Tibial nerve (tissue), 4 donors: ENCODE data around the gene SLC9A1.

Experiments
- EP300 ChIP-seq, 2 donors: sonication (generic); formaldehyde crosslinking; IDR thresholded peaks; one replicate each; pipeline ENCODE4 v1.6.1; 2017; ENCODE audit warnings: antibody characterized with exemption in 2 of 2, mild to moderate bottlenecking in 1 of 2
- POLR2A ChIP-seq, 2 donors: fragments of 450-650 bp; IDR thresholded peaks; one replicate each; pipeline ENCODE4 v1.6.1; 2017; ENCODE audit warnings: antibody characterized with exemption in 2 of 2, mild to moderate bottlenecking in 2 of 2, moderate library complexity in 2 of 2
- TF ChIP-seq, protein P1 (sequence below), 5 experiments: fragments of 200-600 bp in 3 of 5; fragments of 450-650 bp in 2 of 5; sonication (generic) in 3 of 5; IDR thresholded peaks; one replicate each; pipeline ENCODE4 v1.5.1; 2016 to 2019; ENCODE audit warnings: antibody characterized with exemption in 5 of 5, mild to moderate bottlenecking in 3 of 5, moderate library complexity in 2 of 5

DNA sequence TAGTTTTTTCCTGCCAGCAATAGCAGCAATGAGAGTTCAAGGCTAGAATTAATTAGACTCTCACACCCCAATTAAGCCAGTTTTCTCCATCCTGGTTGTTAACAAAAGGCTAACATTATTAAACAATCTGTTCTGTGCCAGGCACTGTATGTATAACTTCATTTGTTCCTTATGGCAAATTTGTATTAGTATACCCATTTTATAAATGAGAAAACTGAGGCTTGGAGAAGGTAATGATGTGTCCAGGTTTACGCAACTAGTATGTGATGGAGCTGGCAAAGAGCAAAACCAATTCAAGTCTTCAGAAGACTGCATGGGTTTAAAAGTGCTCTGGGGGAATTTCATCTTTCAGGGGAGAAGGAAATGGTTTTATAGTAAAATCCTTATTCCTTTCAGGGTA is 38.3 kb upstream of the SLC9A1 start:
- TF ChIP-seq POLR2A (IDR thresholded peaks at IDR 0.05) = no peak
- TF ChIP-seq, protein P1, sequence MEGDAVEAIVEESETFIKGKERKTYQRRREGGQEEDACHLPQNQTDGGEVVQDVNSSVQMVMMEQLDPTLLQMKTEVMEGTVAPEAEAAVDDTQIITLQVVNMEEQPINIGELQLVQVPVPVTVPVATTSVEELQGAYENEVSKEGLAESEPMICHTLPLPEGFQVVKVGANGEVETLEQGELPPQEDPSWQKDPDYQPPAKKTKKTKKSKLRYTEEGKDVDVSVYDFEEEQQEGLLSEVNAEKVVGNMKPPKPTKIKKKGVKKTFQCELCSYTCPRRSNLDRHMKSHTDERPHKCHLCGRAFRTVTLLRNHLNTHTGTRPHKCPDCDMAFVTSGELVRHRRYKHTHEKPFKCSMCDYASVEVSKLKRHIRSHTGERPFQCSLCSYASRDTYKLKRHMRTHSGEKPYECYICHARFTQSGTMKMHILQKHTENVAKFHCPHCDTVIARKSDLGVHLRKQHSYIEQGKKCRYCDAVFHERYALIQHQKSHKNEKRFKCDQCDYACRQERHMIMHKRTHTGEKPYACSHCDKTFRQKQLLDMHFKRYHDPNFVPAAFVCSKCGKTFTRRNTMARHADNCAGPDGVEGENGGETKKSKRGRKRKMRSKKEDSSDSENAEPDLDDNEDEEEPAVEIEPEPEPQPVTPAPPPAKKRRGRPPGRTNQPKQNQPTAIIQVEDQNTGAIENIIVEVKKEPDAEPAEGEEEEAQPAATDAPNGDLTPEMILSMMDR (IDR thresholded peaks at IDR 0.05) = no peak
- no peak for TF ChIP-seq EP300 (IDR thresholded peaks at IDR 0.05)
